OCI-LY7 (cell line): Measurements from ENCODE around the gene FRMD8. TPM values are rescaled to one million over a fixed set of nuclear protein-coding genes. Genes with fewer than 3 reads are reported as not detected.

Experiments used
- BruUV-seq: library from RNA; stranded (reverse); fragments of 400-500 nt; replicated peaks from 2 replicates; lab custom pipeline; 2021; lab: Mats Ljungman, UMichigan
- CTCF ChIA-PET: fragments of 300-600 bp; sonication (Branson Sonifier 250); formaldehyde crosslinking; loops from one replicate; lab custom pipeline; 2022; ENCODE audit warnings: antibody characterized with exemption; ENCODE audit not compliant: unreplicated experiment; lab: Charles Lee
- POLR2A ChIA-PET: fragments of 300-600 bp; sonication (Branson Sonifier 250); formaldehyde crosslinking; loops from one replicate; lab custom pipeline; 2022; ENCODE audit warnings: antibody characterized with exemption; lab: Charles Lee
- DNase-seq: peaks from one replicate; pipeline ENCODE4 v3.0.0-alpha.2; 2015; ENCODE audit warnings: low spot score
- H2AFZ ChIP-seq: fragments of 200-600 bp; sonication (generic), shearing (Covaris generic); 2 replicates; pipeline ENCODE4 v1.6.1; 2014; ENCODE audit warnings: mild to moderate bottlenecking, antibody characterized with exemption, low read length, moderate library complexity
- H3K27ac ChIP-seq: fragments of 200-600 bp; sonication (generic); 2 replicates; pipeline ENCODE4 v1.5.1; 2014; ENCODE audit warnings: mixed run types, low read depth, mild to moderate bottlenecking, moderate library complexity, low read length, inconsistent platforms; ENCODE audit not compliant: poor library complexity, severe bottlenecking
- H3K36me3 ChIP-seq: fragments of 200-600 bp; sonication (generic); 2 replicates; pipeline ENCODE4 v1.6.1; 2014; ENCODE audit warnings: mild to moderate bottlenecking, antibody characterized with exemption, low read length, moderate library complexity, mixed read lengths; ENCODE audit not compliant: insufficient read depth
- H3K4me1 ChIP-seq: fragments of 200-600 bp; sonication (generic); 2 replicates; pipeline ENCODE4 v1.5.1; 2014; ENCODE audit warnings: mild to moderate bottlenecking, low read length; ENCODE audit not compliant: insufficient read depth, poor library complexity, severe bottlenecking
- H3K4me2 ChIP-seq: fragments of 200-600 bp; sonication (generic); 2 replicates; pipeline ENCODE4 v1.6.1; 2014; ENCODE audit warnings: mild to moderate bottlenecking, low read length
- H3K4me3 ChIP-seq: fragments of 200-600 bp; sonication (generic); 2 replicates; pipeline ENCODE4 v1.5.1; 2014; ENCODE audit warnings: mild to moderate bottlenecking, low read depth, low read length; ENCODE audit not compliant: poor library complexity, severe bottlenecking
- H3K79me2 ChIP-seq: fragments of 200-600 bp; sonication (generic); 2 replicates; pipeline ENCODE4 v1.6.1; 2016; ENCODE audit warnings: low read depth, mild to moderate bottlenecking, low read length, moderate library complexity, mixed read lengths; ENCODE audit not compliant: insufficient read depth
- H3K9me2 ChIP-seq: fragments of 200-600 bp; sonication (generic); 2 replicates; pipeline ENCODE4 v1.6.1; 2016; ENCODE audit warnings: mild to moderate bottlenecking, low read length, mixed read lengths; ENCODE audit not compliant: insufficient read depth
- H3K9me3 ChIP-seq: fragments of 200-600 bp; sonication (generic); 2 replicates; pipeline ENCODE4 v1.6.1; 2014; ENCODE audit warnings: mild to moderate bottlenecking, mixed run types, low read length, mixed read lengths
- H4K20me1 ChIP-seq: fragments of 200-600 bp; sonication (generic); 2 replicates; pipeline ENCODE4 v1.6.1; 2014; ENCODE audit warnings: mild to moderate bottlenecking, antibody characterized with exemption, low read length, moderate library complexity, mixed read lengths; ENCODE audit not compliant: insufficient read depth
- CTCF ChIP-seq: fragments of 200-600 bp; sonication (generic); conservative IDR thresholded peaks from 2 replicates; pipeline ENCODE4 v1.5.1; 2014; ENCODE audit warnings: mild to moderate bottlenecking, antibody characterized with exemption, low read length, moderate library complexity, mixed read lengths
- EZH2phosphoT487 ChIP-seq: fragments of 200-600 bp; sonication (generic); IDR thresholded peaks from 2 replicates; pipeline ENCODE4 v1.6.1; 2018; ENCODE audit warnings: low read depth, borderline replicate concordance, mild to moderate bottlenecking, mixed run types, antibody characterized with exemption, low read length, moderate library complexity, mixed read lengths
- intact Hi-C: fragments of 100-400 bp; cut with micrococcal nuclease; formaldehyde crosslinking; loops from one replicate; pipeline ENCODE4 v1.10.0; 2022; ENCODE audit not compliant: unreplicated experiment
- total RNA-seq, 2 experiments: library from RNA; depleted of rRNA in 1 of 2; stranded (reverse); fragments of >200 nt in 1 of 2; shearing (Covaris generic) in 1 of 2; gene quantifications; 2 replicates each; pipeline ENCODE4 v1.2.3, GENCODE V29; 2014 to 2022

FRMD8 gene
- total RNA-seq, 2 experiments from 2014 or later = 37.6 to 55.8 TPM

GRCh38 chr11:65454696-65455456 lies 68.4 kb downstream of the FRMD8 start:
- peak; percentile 70 for TF ChIP-seq CTCF
- no peak for TF ChIP-seq EZH2phosphoT487
- TSS peak; percentile 63 for BruUV-seq
- ChIA-PET CTCF (interaction anchor here (0.7 kb wide), 1 partner anchor 92 kb away, joined by 4 read pairs; no protein-coding TSS in a partner anchor), POLR2A (interaction anchor here (0.8 to 1.6 kb wide), 9 partner anchors 9 to 51 kb away, joined by 3 to 13 read pairs (median 4); partner anchors contain the start of genes MALAT1 and NEAT1)
- peaks cover 6% of the 10 kb centered on the region for H3K36me3 ChIP-seq
- H3K9me2 ChIP-seq = no peaks in the 10 kb centered on the region
- peak; percentile 91 for DNase-seq
- peak overlapping the region; percentile 86 for H3K27ac ChIP-seq
- H3K79me2 ChIP-seq = peaks cover 38% of the 10 kb centered on the region; the same call in 1 of the 2 replicates
- H2AFZ ChIP-seq = peak overlapping the region; percentile 35; the same call in 1 of the 2 replicates
- H3K4me2 ChIP-seq = peak overlapping the region; percentile 90
- intact Hi-C loops = no loop called here
- H3K9me3 ChIP-seq = no peaks in the 10 kb centered on the region
- peaks cover 35% of the 10 kb centered on the region for H3K4me1 ChIP-seq
- H3K4me3 ChIP-seq = peak overlapping the region; percentile 78
- H4K20me1 ChIP-seq = no peaks in the 10 kb centered on the region

- H3K4me2 ChIP-seq = peak overlapping the region; percentile 90
- no TSS peak for BruUV-seq
- ChIA-PET CTCF (no interaction called here), POLR2A (interaction anchor here (1.2 to 1.5 kb wide), 5 partner anchors 10 to 50 kb away, joined by 3 to 13 read pairs (median 8); partner anchors contain the start of gene MALAT1)
- no peak for DNase-seq
- H2AFZ ChIP-seq = peak overlapping the region; percentile 55; the same call in 1 of the 2 replicates
- peaks cover 11% of the 10 kb centered on the region for H3K36me3 ChIP-seq
- peaks cover 38% of the 10 kb centered on the region; the same call in 1 of the 2 replicates for H3K79me2 ChIP-seq
- peak overlapping the region; percentile 78 for H3K4me3 ChIP-seq
- peaks cover 35% of the 10 kb centered on the region for H3K4me1 ChIP-seq
- intact Hi-C loops = loop anchor here (2.0 kb wide), 3 partner anchors 16 to 40 kb away; no protein-coding TSS in a partner anchor
- TF ChIP-seq EZH2phosphoT487 (no peak), CTCF (0 out of 2 replicates have a peak, but pooled peaks have one; percentile 4)
- no peaks in the 10 kb centered on the region for H4K20me1 ChIP-seq
- no peaks in the 10 kb centered on the region for H3K9me3 ChIP-seq
- H3K27ac ChIP-seq = peak overlapping the region; percentile 86
- no peaks in the 10 kb centered on the region for H3K9me2 ChIP-seq
These were observed 70.0 kb downstream of the FRMD8 start for GRCh38 chr11:65456418-65456817.
